ENCODE measurements around the gene CFAP77. TPM values are rescaled to one million over a fixed set of nuclear protein-coding genes. Genes with fewer than 3 reads are reported as not detected.
A peak's percentile ranks its signal among the peaks of the same experiment; 100 is the strongest.

The CFAP77 gene
- polyA plus RNA-seq, 4 donors = not detected

- Histone ChIP-seq H3K27ac (ENCODE audit: low read depth in 1 of 3, low read length in 2 of 3) (no peak overlapping the region), H3K36me3 (ENCODE audit: control insufficient read depth in 3 of 3, insufficient read depth in 2 of 3, low read depth in 1 of 3, low read length in 3 of 3) (no peaks in the 10 kb centered on the region), H3K4me3 (ENCODE audit: low read depth in 1 of 3, low read length in 3 of 3) (no peak overlapping the region), H3K9me3 (ENCODE audit: control insufficient read depth in 2 of 2, insufficient read depth in 1 of 2, low read depth in 1 of 2, low read length in 1 of 2) (peaks cover 0 to 3% of the 10 kb centered on the region in 2 donors), H3K4me1 (ENCODE audit: control insufficient read depth in 3 of 3, insufficient read depth in 2 of 3, low read depth in 1 of 3, low read length in 2 of 3) (peaks cover 0 to 5% (median 0%) of the 10 kb centered on the region in 3 donors), H3K27me3 (ENCODE audit: control insufficient read depth in 3 of 3, insufficient read depth in 3 of 3, low read length in 3 of 3) (peaks cover 35 to 96% (median 67%) of the 10 kb centered on the region in 3 donors)
- WGBS, 3 donors = 7 to 16% (median 14%) methylated on average over 30 of the region's 30 CpGs
- DNase-seq (peak in 1 of 2 donors; percentile 3), FAIRE-seq (no peak)
These were observed 174.9 kb downstream of the CFAP77 start for GRCh38 chr9:132584601-132585560.

GRCh38 chr9:132585954-132586829 lies 176.2 kb downstream of the CFAP77 start:
- no peak overlapping the region for H3K27ac ChIP-seq (ENCODE audit: low read depth in 1 of 3, low read length in 2 of 3)
- peaks cover 29 to 94% (median 68%) of the 10 kb centered on the region in 3 donors for H3K27me3 ChIP-seq (ENCODE audit: control insufficient read depth in 3 of 3, insufficient read depth in 3 of 3, low read length in 3 of 3)
- peak in 1 of 2 donors; percentile 16 for DNase-seq
- H3K4me1 ChIP-seq (ENCODE audit: control insufficient read depth in 3 of 3, insufficient read depth in 2 of 3, low read depth in 1 of 3, low read length in 2 of 3) = peaks cover 0 to 5% (median 0%) of the 10 kb centered on the region in 3 donors
- no peak for FAIRE-seq
- WGBS, 3 donors = 6 to 12% (median 11%) methylated on average over 42 of the region's 42 CpGs
- peaks cover 0 to 3% of the 10 kb centered on the region in 2 donors for H3K9me3 ChIP-seq (ENCODE audit: control insufficient read depth in 2 of 2, insufficient read depth in 1 of 2, low read depth in 1 of 2, low read length in 1 of 2)
- no peaks in the 10 kb centered on the region for H3K36me3 ChIP-seq (ENCODE audit: control insufficient read depth in 3 of 3, insufficient read depth in 2 of 3, low read depth in 1 of 3, low read length in 3 of 3)
- no peak overlapping the region for H3K4me3 ChIP-seq (ENCODE audit: low read depth in 1 of 3, low read length in 3 of 3)

- Histone ChIP-seq H3K4me1 (ENCODE audit: control insufficient read depth in 3 of 3, insufficient read depth in 2 of 3, low read depth in 1 of 3, low read length in 2 of 3) (no peaks in the 10 kb centered on the region), H3K27me3 (ENCODE audit: control insufficient read depth in 3 of 3, insufficient read depth in 3 of 3, low read length in 3 of 3) (peaks cover 29 to 94% (median 64%) of the 10 kb centered on the region in 3 donors), H3K27ac (ENCODE audit: low read depth in 1 of 3, low read length in 2 of 3) (no peak overlapping the region), H3K36me3 (ENCODE audit: control insufficient read depth in 3 of 3, insufficient read depth in 2 of 3, low read depth in 1 of 3, low read length in 3 of 3) (no peaks in the 10 kb centered on the region), H3K4me3 (ENCODE audit: low read depth in 1 of 3, low read length in 3 of 3) (no peak overlapping the region), H3K9me3 (ENCODE audit: control insufficient read depth in 2 of 2, insufficient read depth in 1 of 2, low read depth in 1 of 2, low read length in 1 of 2) (peaks cover 0 to 3% of the 10 kb centered on the region in 2 donors)
- FAIRE-seq = no peak
- 3 to 13% (median 12%) methylated on average over 73 to 74 of the region's 74 CpGs for WGBS, 3 donors
- DNase-seq = peak in 1 of 2 donors; percentile 20
These were observed 177.0 kb downstream of the CFAP77 start for GRCh38 chr9:132586830-132587591.

- peaks cover 0 to 3% of the 10 kb centered on the region in 2 donors for H3K9me3 ChIP-seq (ENCODE audit: control insufficient read depth in 2 of 2, insufficient read depth in 1 of 2, low read depth in 1 of 2, low read length in 1 of 2)
- H3K4me3 ChIP-seq (ENCODE audit: low read depth in 1 of 3, low read length in 3 of 3) = no peak overlapping the region
- peaks cover 25 to 95% (median 69%) of the 10 kb centered on the region in 3 donors for H3K27me3 ChIP-seq (ENCODE audit: control insufficient read depth in 3 of 3, insufficient read depth in 3 of 3, low read length in 3 of 3)
- FAIRE-seq (no peak), DNase-seq (no peak)
- no peaks in the 10 kb centered on the region for H3K4me1 ChIP-seq (ENCODE audit: control insufficient read depth in 3 of 3, insufficient read depth in 2 of 3, low read depth in 1 of 3, low read length in 2 of 3)
- H3K36me3 ChIP-seq (ENCODE audit: control insufficient read depth in 3 of 3, insufficient read depth in 2 of 3, low read depth in 1 of 3, low read length in 3 of 3) = no peaks in the 10 kb centered on the region
- WGBS, 3 donors = 12 to 24% (median 19%) methylated on average over 6 of the region's 6 CpGs
- H3K27ac ChIP-seq (ENCODE audit: low read depth in 1 of 3, low read length in 2 of 3) = no peak overlapping the region
These were observed 177.6 kb downstream of the CFAP77 start for GRCh38 chr9:132587592-132587955.

GRCh38 chr9:132588098-132588497 lies 178.1 kb downstream of the CFAP77 start:
- Histone ChIP-seq H3K4me3 (ENCODE audit: low read depth in 1 of 3, low read length in 3 of 3) (no peak overlapping the region), H3K27me3 (ENCODE audit: control insufficient read depth in 3 of 3, insufficient read depth in 3 of 3, low read length in 3 of 3) (peaks cover 19 to 91% (median 69%) of the 10 kb centered on the region in 3 donors), H3K4me1 (ENCODE audit: control insufficient read depth in 3 of 3, insufficient read depth in 2 of 3, low read depth in 1 of 3, low read length in 2 of 3) (no peaks in the 10 kb centered on the region), H3K27ac (ENCODE audit: low read depth in 1 of 3, low read length in 2 of 3) (no peak overlapping the region), H3K9me3 (ENCODE audit: control insufficient read depth in 2 of 2, insufficient read depth in 1 of 2, low read depth in 1 of 2, low read length in 1 of 2) (peaks cover 0 to 3% of the 10 kb centered on the region in 2 donors), H3K36me3 (ENCODE audit: control insufficient read depth in 3 of 3, insufficient read depth in 2 of 3, low read depth in 1 of 3, low read length in 3 of 3) (no peaks in the 10 kb centered on the region)
- WGBS, 3 donors = 23 to 37% (median 35%) methylated on average over 12 of the region's 12 CpGs
- DNase-seq (no peak), FAIRE-seq (no peak)

GRCh38 chr9:132588501-132589147 lies 178.6 kb downstream of the CFAP77 start:
- no peak overlapping the region for H3K4me3 ChIP-seq (ENCODE audit: low read depth in 1 of 3, low read length in 3 of 3)
- no peak overlapping the region for H3K27ac ChIP-seq (ENCODE audit: low read depth in 1 of 3, low read length in 2 of 3)
- H3K27me3 ChIP-seq (ENCODE audit: control insufficient read depth in 3 of 3, insufficient read depth in 3 of 3, low read length in 3 of 3) = peaks cover 19 to 86% (median 64%) of the 10 kb centered on the region in 3 donors
- DNase-seq (no peak), FAIRE-seq (no peak)
- peaks cover 0 to 3% of the 10 kb centered on the region in 2 donors for H3K9me3 ChIP-seq (ENCODE audit: control insufficient read depth in 2 of 2, insufficient read depth in 1 of 2, low read depth in 1 of 2, low read length in 1 of 2)
- H3K36me3 ChIP-seq (ENCODE audit: control insufficient read depth in 3 of 3, insufficient read depth in 2 of 3, low read depth in 1 of 3, low read length in 3 of 3) = peaks cover 0 to 3% (median 0%) of the 10 kb centered on the region in 3 donors
- 7 to 10% (median 9%) methylated on average over 28 of the region's 28 CpGs for WGBS, 3 donors
- H3K4me1 ChIP-seq (ENCODE audit: control insufficient read depth in 3 of 3, insufficient read depth in 2 of 3, low read depth in 1 of 3, low read length in 2 of 3) = no peaks in the 10 kb centered on the region

- Histone ChIP-seq H3K4me3 (ENCODE audit: low read depth in 1 of 3, low read length in 3 of 3) (no peak overlapping the region), H3K4me1 (ENCODE audit: control insufficient read depth in 3 of 3, insufficient read depth in 2 of 3, low read depth in 1 of 3, low read length in 2 of 3) (no peaks in the 10 kb centered on the region), H3K27me3 (ENCODE audit: control insufficient read depth in 3 of 3, insufficient read depth in 3 of 3, low read length in 3 of 3) (peaks cover 19 to 79% (median 60%) of the 10 kb centered on the region in 3 donors), H3K36me3 (ENCODE audit: control insufficient read depth in 3 of 3, insufficient read depth in 2 of 3, low read depth in 1 of 3, low read length in 3 of 3) (peaks cover 0 to 6% (median 2%) of the 10 kb centered on the region in 3 donors), H3K9me3 (ENCODE audit: control insufficient read depth in 2 of 2, insufficient read depth in 1 of 2, low read depth in 1 of 2, low read length in 1 of 2) (peaks cover 0 to 3% of the 10 kb centered on the region in 2 donors), H3K27ac (ENCODE audit: low read depth in 1 of 3, low read length in 2 of 3) (no peak overlapping the region)
- 3 to 7% (median 4%) methylated on average over 68 to 83 of the region's 83 CpGs for WGBS, 3 donors
- FAIRE-seq (no peak), DNase-seq (peak in 1 of 2 donors; percentile 6)
These were observed 179.4 kb downstream of the CFAP77 start for GRCh38 chr9:132589148-132590036.
